Stimulated activated CD8-positive, alpha-beta memory T cell treated with anti-CD3 and anti-CD28 coated beads, Interleukin-4, amount 100 ng/mL, for 1 hour (primary cell): ENCODE data around the gene SYTL1.

Experiments
- DNase-seq, 2 donors: peaks; one replicate each; pipeline ENCODE4 v3.0.0-alpha.2; 2020; ENCODE audit warnings: low read depth in 2 of 2, low spot score in 1 of 2

The SYTL1 gene

GRCh38 chr1:27363766-27364695 lies 22.2 kb downstream of the SYTL1 start:
- DNase-seq, result no peak

- DNase-seq, result no peak
These were observed 23.0 kb downstream of the SYTL1 start for GRCh38 chr1:27364696-27365371.

GRCh38 chr1:27365372-27366112 lies 23.7 kb downstream of the SYTL1 start:
- peak; percentile 61 to 67 for DNase-seq

- no peak for DNase-seq
These were observed 24.2 kb downstream of the SYTL1 start for GRCh38 chr1:27366113-27366410.

GRCh38 chr1:27366411-27367159 lies 24.8 kb downstream of the SYTL1 start, which contains the start of gene MAP3K6:
TSS of gene MAP3K6 (minus strand) at chr1:27366961. CDS start at chr1:27366597, 364 bp downstream.
- no peak for DNase-seq

- no peak for DNase-seq
These were observed 25.4 kb downstream of the SYTL1 start for GRCh38 chr1:27367160-27367650.

GRCh38 chr1:27368869-27369582 lies 27.2 kb downstream of the SYTL1 start:
- DNase-seq, result no peak

- DNase-seq, result no peak
These were observed 30.4 kb downstream of the SYTL1 start for GRCh38 chr1:27372022-27372807.

GRCh38 chr1:27372808-27373690 lies 31.2 kb downstream of the SYTL1 start:
- DNase-seq, result no peak

GRCh38 chr1:27374362-27375086 lies 32.7 kb downstream of the SYTL1 start, which contains the start of gene FCN3:
TSS of gene FCN3 (minus strand) at chr1:27374824. CDS start at chr1:27374818, 6 bp downstream.
- DNase-seq, result no peak

- DNase-seq, result no peak
These were observed 36.1 kb downstream of the SYTL1 start for GRCh38 chr1:27377760-27378495.

GRCh38 chr1:27379564-27380122 lies 37.8 kb downstream of the SYTL1 start:
- no peak for DNase-seq

GRCh38 chr1:27380224-27380623 lies 38.4 kb downstream of the SYTL1 start:
- no peak for DNase-seq

GRCh38 chr1:27380766-27381733 lies 39.2 kb downstream of the SYTL1 start:
- no peak for DNase-seq

- DNase-seq, result no peak
These were observed 40.3 kb downstream of the SYTL1 start for GRCh38 chr1:27381969-27382762.
